Right lobe of liver (tissue), 6 donors: ENCODE data around the gene HS1BP3. TPM values are rescaled to one million over a fixed set of nuclear protein-coding genes. Genes with fewer than 3 reads are reported as not detected.
A peak's percentile ranks its signal among the peaks of the same experiment; 100 is the strongest.

Source experiments
- ATAC-seq, 4 donors: fragments of 200-7000 bp; cut with Tn5 transposase; one replicate each; pipeline ENCODE4 v1.9.1; 2020; ENCODE audit warnings: mild to moderate bottlenecking in 4 of 4, moderate library complexity in 4 of 4
- DNase-seq, 3 donors: peaks; one replicate each; pipeline ENCODE4 v3.0.0-alpha.2; 2020
- H3K27ac ChIP-seq, 3 donors: fragments of 200-600 bp; one replicate each; pipeline ENCODE4 v1.8.0; 2022
- H3K27me3 ChIP-seq, 2 donors: fragments of 200-600 bp; one replicate each; pipeline ENCODE4 v1.8.0; 2022
- H3K36me3 ChIP-seq, 4 donors: fragments of 200-600 bp; sonication (generic) in 1 of 4; one replicate each; pipeline versions ENCODE4 v1.5.1 to v1.8.0; 2017 to 2022; ENCODE audit warnings: control low read depth in 1 of 4
- H3K4me1 ChIP-seq, 4 donors: fragments of 200-600 bp; sonication (generic) in 1 of 4; one replicate each; pipeline versions ENCODE4 v1.5.1 to v1.8.0; 2017 to 2022; ENCODE audit warnings: control low read depth in 1 of 4
- H3K4me3 ChIP-seq, 3 donors: fragments of 200-600 bp; one replicate each; pipeline ENCODE4 v1.8.0; 2022
- H3K9me3 ChIP-seq, 4 donors: fragments of 200-600 bp; sonication (generic) in 1 of 4; one replicate each; pipeline versions ENCODE4 v1.5.1 to v1.8.0; 2017 to 2022; ENCODE audit warnings: control low read depth in 1 of 4
- POLR2A ChIP-seq: fragments of 450-650 bp; IDR thresholded peaks from one replicate; pipeline ENCODE4 v1.6.1; 2017; ENCODE audit warnings: antibody characterized with exemption, mild to moderate bottlenecking
- WGBS: methylation state at CpG from one replicate; pipeline ENCODE4 v1.1.6; 2018; ENCODE audit warnings: low coverage, low lambda C conversion rate; ENCODE audit not compliant: insufficient coverage; ENCODE audit errors: missing lambda C conversion rate; 5-methylcytosine and 5-hydroxymethylcytosine counted together
- intact Hi-C, 2 donors: fragments of 100-400 bp; cut with DNase I; formaldehyde crosslinking; loops; one replicate each; pipeline versions ENCODE4 v1.11.2 to v1.14.1; 2022
- total RNA-seq, 6 experiments: library from RNA; depleted of rRNA in 2 of 6; stranded (reverse); fragments of >200 nt in 2 of 6; fragmentation: NEBNext Ultra II Directional in 3 of 6; extraction: Animal tissue kit (Norgen Biotek cat#: 25700) in 3 of 6; gene quantifications; one replicate each; pipeline versions ENCODE4 v1.1.0 to v1.2.4, GENCODE V29; 2016 to 2023
- TF ChIP-seq, protein P1 (sequence below), 4 donors: fragments of 200-600 bp in 3 of 4; fragments of 450-650 bp in 1 of 4; IDR thresholded peaks; one replicate each; pipeline versions ENCODE4 v1.5.1 to v1.8.0; 2016 to 2022; ENCODE audit warnings: antibody characterized with exemption in 4 of 4, mild to moderate bottlenecking in 2 of 4
- donor health status: DM: no; HTN: yes; CAD: no.
- donor health status: DM: no; HTN: no; CAD: no.
- donor health status: DM: no; HTN: no; CAD: no.
- donor health status: DM: no; HTN: yes; CAD: no.
- donor health status: DM: no; HTN: yes; CAD: no.

HS1BP3 gene
- total RNA-seq, 6 experiments from 2014 or later, result 17.5 to 34.7 (median 20.2) TPM

DNA sequence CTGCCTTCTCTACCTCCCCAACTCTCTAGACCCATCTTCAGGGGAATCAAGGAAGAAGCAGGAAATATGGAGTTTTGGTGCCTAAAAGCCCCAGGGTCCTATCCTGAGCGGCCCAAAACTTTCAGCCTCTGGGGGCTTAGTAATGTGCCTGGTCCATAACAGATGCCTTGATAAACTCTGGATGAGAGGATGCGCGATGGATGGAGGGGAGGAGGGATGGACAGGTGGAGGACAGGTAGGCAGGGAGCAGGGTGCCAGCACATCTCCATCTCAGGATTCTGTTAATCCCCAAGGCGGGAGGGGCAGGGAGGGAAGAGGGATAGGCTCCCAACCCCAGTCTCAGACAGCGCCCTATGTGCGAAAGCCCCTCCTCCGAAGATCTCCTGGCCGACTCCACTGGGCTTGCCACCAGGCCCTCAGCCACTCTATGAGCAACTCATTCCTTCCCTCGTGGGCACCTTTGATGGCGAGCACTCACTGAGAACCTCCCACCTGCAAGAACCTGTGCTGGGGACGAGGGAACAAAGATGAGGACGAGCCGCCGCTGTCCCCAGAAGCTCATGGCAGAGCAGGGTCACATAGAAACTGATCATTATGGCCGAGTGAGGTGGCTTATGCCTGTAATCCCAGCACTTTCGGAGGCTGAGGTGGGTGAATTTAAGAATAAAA is 23.1 kb downstream of the HS1BP3 start:
- Histone ChIP-seq H3K4me1 (peaks cover 0 to 4% (median 0%) of the 10 kb centered on the region in 4 donors), H3K9me3 (no peaks in the 10 kb centered on the region), H3K4me3 (no peak overlapping the region), H3K36me3 (peaks cover 0 to 19% (median 2%) of the 10 kb centered on the region in 4 donors), H3K27ac (no peak overlapping the region), H3K27me3 (no peaks in the 10 kb centered on the region)
- no peak for TF ChIP-seq POLR2A
- TF ChIP-seq, protein P1, sequence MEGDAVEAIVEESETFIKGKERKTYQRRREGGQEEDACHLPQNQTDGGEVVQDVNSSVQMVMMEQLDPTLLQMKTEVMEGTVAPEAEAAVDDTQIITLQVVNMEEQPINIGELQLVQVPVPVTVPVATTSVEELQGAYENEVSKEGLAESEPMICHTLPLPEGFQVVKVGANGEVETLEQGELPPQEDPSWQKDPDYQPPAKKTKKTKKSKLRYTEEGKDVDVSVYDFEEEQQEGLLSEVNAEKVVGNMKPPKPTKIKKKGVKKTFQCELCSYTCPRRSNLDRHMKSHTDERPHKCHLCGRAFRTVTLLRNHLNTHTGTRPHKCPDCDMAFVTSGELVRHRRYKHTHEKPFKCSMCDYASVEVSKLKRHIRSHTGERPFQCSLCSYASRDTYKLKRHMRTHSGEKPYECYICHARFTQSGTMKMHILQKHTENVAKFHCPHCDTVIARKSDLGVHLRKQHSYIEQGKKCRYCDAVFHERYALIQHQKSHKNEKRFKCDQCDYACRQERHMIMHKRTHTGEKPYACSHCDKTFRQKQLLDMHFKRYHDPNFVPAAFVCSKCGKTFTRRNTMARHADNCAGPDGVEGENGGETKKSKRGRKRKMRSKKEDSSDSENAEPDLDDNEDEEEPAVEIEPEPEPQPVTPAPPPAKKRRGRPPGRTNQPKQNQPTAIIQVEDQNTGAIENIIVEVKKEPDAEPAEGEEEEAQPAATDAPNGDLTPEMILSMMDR (IDR thresholded peaks at IDR 0.05), result no peak
- WGBS, result 86% methylated on average over 7 of the region's 16 CpGs
- intact Hi-C loops, result no loop called here
- DNase-seq (peak; percentile 10 to 34 (median 19)), ATAC-seq (no peak)

DNA sequence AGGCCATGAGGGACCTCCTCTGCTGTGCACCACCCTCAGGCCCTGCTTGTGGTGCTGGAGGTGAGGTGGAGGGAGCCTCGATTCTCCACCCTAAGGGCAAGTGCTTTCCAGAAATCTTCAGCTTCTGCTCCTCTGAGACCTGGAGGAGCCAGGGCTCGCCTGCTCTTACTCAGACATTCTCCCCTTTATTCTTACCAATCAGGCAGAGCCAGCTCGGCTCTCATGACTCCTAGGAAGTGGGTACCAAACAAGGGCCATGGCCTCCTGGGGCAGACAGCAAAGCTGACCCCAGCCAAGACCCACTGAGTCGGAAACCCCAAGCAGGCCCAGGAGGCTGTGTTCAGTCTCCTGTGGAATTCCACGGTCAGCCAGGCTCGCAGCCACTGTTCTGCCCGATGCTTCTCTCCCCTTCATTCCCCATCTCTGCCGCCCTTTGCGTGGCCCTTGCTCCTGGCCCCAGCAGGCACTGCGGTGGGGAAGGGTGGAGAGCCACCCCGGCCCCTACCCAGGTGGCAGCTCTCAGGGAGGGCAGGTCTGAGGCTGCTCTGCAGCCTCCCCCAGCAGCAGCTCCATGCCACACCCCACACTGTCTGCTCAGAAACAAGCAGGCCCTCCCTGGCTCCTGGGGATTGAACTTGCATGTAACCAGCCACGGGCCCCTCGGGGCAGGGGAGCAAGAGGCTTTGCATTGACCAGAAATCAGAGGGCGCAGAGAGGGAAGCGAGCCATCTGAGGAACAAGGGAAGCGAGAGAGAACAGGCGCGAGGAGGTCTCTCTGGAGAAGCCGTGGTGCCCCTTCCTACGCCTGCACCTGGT is 24.0 kb downstream of the HS1BP3 start:
- H3K4me1 ChIP-seq, result peaks cover 0 to 4% (median 0%) of the 10 kb centered on the region in 4 donors
- no peak overlapping the region for H3K4me3 ChIP-seq
- H3K27me3 ChIP-seq, result no peaks in the 10 kb centered on the region
- WGBS, result 97% methylated on average over 10 of the region's 20 CpGs
- H3K9me3 ChIP-seq, result no peaks in the 10 kb centered on the region
- ATAC-seq, result no peak
- TF ChIP-seq, protein P1 (IDR thresholded peaks at IDR 0.05), result no peak
- no peak for TF ChIP-seq POLR2A
- peak; percentile 15 to 57 (median 36) for DNase-seq
- intact Hi-C loops, result no loop called here
- H3K27ac ChIP-seq, result peak overlapping the region in 1 of 3 donors; percentile 33
- H3K36me3 ChIP-seq, result peaks cover 0 to 26% (median 2%) of the 10 kb centered on the region in 4 donors

DNA sequence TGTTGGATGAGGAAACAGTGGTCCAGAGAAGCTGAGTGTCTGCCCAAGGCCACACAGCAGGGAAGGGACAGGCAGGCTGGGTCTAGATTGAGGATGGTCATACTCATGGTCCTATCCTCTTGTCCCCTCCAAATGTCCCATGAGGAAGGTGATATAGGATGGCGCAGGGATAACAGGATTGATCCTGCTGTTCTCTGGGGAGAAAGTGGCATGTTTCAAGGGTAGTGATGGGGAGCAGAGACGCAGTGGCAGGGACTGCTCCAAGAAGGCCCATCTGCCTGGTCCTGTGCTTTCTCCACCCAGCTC is 24.6 kb downstream of the HS1BP3 start:
- peaks cover 0 to 4% (median 0%) of the 10 kb centered on the region in 4 donors for H3K4me1 ChIP-seq
- H3K4me3 ChIP-seq, result no peak overlapping the region
- H3K27me3 ChIP-seq, result no peaks in the 10 kb centered on the region
- H3K27ac ChIP-seq, result peak overlapping the region in 1 of 3 donors; percentile 33
- intact Hi-C loops, result no loop called here
- WGBS, result no CpG with 5 or more reads among the region's 2 CpGs
- no peaks in the 10 kb centered on the region for H3K9me3 ChIP-seq
- peaks cover 0 to 26% (median 2%) of the 10 kb centered on the region in 4 donors for H3K36me3 ChIP-seq
- TF ChIP-seq POLR2A, result no peak
- TF ChIP-seq, protein P1 (IDR thresholded peaks at IDR 0.05), result no peak
- DNase-seq (peak in 1 of 3 donors; percentile 25), ATAC-seq (no peak)

DNA sequence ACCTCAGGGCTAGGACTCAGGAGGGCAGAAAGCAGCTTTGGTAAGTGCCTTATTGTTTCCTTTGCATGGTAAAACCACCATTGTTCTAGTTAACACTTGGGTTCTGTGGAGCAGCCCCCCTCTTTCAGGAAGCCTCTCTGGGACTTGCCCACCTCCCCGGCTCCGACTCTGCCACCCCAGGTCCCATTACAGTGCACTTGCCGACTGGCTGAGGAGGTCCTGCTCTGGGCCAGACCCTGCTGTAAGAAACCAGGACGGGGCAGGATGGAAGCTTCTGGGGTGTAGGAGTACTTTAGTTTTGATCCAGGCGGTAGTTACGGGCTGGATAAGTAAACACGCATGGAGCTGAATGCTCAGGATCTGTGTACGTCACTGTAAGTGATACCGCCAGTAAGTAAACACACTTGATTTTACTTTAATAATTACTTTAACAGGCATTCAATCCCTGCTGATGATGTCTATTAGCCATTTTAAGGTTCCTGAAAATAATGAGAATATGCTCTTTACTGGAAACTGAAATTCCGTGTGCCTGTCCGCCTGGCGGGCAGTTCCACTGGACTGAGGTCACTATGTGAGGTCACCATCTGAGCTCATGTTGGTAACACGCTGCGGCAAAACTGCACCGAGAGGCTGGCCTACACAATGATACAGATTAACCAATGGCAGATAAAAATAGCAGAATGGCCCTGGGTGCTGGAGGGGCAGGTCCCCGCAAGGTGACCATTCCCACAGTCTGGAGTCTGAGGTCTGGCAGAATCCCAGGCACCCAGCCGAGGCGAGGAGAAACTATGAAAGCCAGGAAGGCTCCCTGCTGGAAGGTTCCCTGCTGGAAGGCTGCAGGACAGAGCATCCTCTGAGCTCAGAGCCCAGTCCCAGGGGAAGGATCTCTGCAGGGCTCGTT is 25.2 kb downstream of the HS1BP3 start:
- intact Hi-C loops, result no loop called here
- WGBS, result 61% methylated on average over 14 of the region's 19 CpGs
- Histone ChIP-seq H3K4me3 (no peak overlapping the region), H3K9me3 (no peaks in the 10 kb centered on the region), H3K4me1 (peaks cover 0 to 4% (median 0%) of the 10 kb centered on the region in 4 donors), H3K27me3 (no peaks in the 10 kb centered on the region), H3K36me3 (peaks cover 0 to 32% (median 2%) of the 10 kb centered on the region in 4 donors), H3K27ac (peak overlapping the region; percentile 0 to 33 (median 28))
- DNase-seq (peak; percentile 25 to 49 (median 46)), ATAC-seq (peak; percentile 8 to 70 (median 50))
- TF ChIP-seq, protein P1 (IDR thresholded peaks at IDR 0.05), result peak in 3 of 4 donors; percentile 4 to 31 (median 13)
- no peak for TF ChIP-seq POLR2A
